ENCODE measurements around the gene SMC4.

- no peak for TF ChIP-seq POLR2A (IDR thresholded peaks at IDR 0.05)
- TF ChIP-seq, protein P1, sequence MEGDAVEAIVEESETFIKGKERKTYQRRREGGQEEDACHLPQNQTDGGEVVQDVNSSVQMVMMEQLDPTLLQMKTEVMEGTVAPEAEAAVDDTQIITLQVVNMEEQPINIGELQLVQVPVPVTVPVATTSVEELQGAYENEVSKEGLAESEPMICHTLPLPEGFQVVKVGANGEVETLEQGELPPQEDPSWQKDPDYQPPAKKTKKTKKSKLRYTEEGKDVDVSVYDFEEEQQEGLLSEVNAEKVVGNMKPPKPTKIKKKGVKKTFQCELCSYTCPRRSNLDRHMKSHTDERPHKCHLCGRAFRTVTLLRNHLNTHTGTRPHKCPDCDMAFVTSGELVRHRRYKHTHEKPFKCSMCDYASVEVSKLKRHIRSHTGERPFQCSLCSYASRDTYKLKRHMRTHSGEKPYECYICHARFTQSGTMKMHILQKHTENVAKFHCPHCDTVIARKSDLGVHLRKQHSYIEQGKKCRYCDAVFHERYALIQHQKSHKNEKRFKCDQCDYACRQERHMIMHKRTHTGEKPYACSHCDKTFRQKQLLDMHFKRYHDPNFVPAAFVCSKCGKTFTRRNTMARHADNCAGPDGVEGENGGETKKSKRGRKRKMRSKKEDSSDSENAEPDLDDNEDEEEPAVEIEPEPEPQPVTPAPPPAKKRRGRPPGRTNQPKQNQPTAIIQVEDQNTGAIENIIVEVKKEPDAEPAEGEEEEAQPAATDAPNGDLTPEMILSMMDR (IDR thresholded peaks at IDR 0.05) = no peak
Measured at GRCh38 chr3:160374472-160374871, 25.0 kb upstream of the SMC4 start.

Measured in Peyer's patch (tissue), 4 donors.